Measurements from ENCODE around the gene CERS6. TPM values are rescaled to one million over a fixed set of nuclear protein-coding genes. Genes with fewer than 3 reads are reported as not detected.

Gene CERS6
- total RNA-seq, 1 donor = 23.9 TPM

- no peaks in the 10 kb centered on the region for H4K20me1 ChIP-seq (ENCODE audit: insufficient read depth, low read length)
- H2AFZ ChIP-seq (ENCODE audit: low read length) = peak overlapping the region; percentile 35
- H3K9me3 ChIP-seq (ENCODE audit: low read depth, low read length) = no peaks in the 10 kb centered on the region
- H3K4me1 ChIP-seq (ENCODE audit: insufficient read depth, low read length) = no peaks in the 10 kb centered on the region
- TF ChIP-seq CTCF (IDR thresholded peaks at IDR 0.05; ENCODE audit: extremely low read depth, low read depth, low read length) = no peak
- no peak overlapping the region for H3K27ac ChIP-seq (ENCODE audit: low read depth, low read length)
- H3K36me3 ChIP-seq (ENCODE audit: insufficient read depth, low read length) = no peaks in the 10 kb centered on the region
- no peaks in the 10 kb centered on the region for H3K79me2 ChIP-seq (ENCODE audit: insufficient read depth, low read length)
- DNase-seq (ENCODE audit: insufficient read length, low spot score, missing footprints) = no peak
- no peak overlapping the region for H3K4me2 ChIP-seq (ENCODE audit: insufficient read depth, low read length)
- H3K27me3 ChIP-seq (ENCODE audit: insufficient read depth, low read length) = no peaks in the 10 kb centered on the region
- H3K4me3 ChIP-seq (ENCODE audit: insufficient read depth, low read length) = no peak overlapping the region
These were observed 176.6 kb downstream of the CERS6 start for GRCh38 chr2:168632709-168633121.

DNA sequence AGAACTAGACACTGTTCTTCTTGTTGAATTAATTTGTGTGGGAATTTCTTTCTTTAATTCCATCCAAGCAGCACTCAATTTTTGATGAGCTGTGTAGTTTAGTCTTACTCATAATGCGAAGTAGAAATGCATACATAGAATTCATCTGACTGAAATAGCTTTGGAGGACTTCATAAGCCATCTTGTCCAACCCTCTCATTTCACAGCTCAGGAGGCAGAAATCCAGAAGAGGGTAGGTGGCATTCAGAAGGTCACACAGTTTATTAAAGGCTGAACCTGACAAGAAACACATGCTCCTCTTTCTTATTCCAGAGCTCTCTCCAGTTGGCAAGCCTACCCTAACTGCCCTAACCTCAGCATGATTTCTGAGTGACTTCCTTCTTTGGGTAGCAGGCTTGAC lies 177.1 kb downstream of the CERS6 start:
- no peaks in the 10 kb centered on the region for H3K79me2 ChIP-seq (ENCODE audit: insufficient read depth, low read length)
- no peaks in the 10 kb centered on the region for H3K27me3 ChIP-seq (ENCODE audit: insufficient read depth, low read length)
- H3K9me3 ChIP-seq (ENCODE audit: low read depth, low read length) = no peaks in the 10 kb centered on the region
- no peak overlapping the region for H3K27ac ChIP-seq (ENCODE audit: low read depth, low read length)
- no peaks in the 10 kb centered on the region for H3K4me1 ChIP-seq (ENCODE audit: insufficient read depth, low read length)
- H3K4me2 ChIP-seq (ENCODE audit: insufficient read depth, low read length) = no peak overlapping the region
- H4K20me1 ChIP-seq (ENCODE audit: insufficient read depth, low read length) = no peaks in the 10 kb centered on the region
- no peak overlapping the region for H3K4me3 ChIP-seq (ENCODE audit: insufficient read depth, low read length)
- H2AFZ ChIP-seq (ENCODE audit: low read length) = no peak overlapping the region
- DNase-seq (ENCODE audit: insufficient read length, low spot score, missing footprints) = peak; percentile 64
- TF ChIP-seq CTCF (IDR thresholded peaks at IDR 0.05; ENCODE audit: extremely low read depth, low read depth, low read length) = no peak
- H3K36me3 ChIP-seq (ENCODE audit: insufficient read depth, low read length) = no peaks in the 10 kb centered on the region

DNA sequence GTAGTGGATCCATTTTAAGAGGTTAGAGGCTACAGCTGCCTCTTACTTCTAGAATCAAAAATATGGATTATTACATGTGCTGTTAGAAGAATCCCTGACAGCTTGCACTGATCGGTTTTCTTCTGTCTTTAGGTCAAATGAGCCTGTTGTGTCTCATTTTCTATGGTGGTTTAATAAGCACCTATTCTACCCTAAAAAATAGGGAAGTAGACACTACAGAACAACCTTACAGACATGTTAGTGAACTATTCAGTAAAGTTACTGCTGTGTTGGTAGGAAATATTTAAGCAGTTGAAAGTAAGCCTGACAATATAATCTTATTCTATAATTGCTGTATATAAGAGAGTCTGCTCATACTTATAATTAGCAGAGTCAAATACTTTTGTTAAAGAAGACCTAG lies 177.8 kb downstream of the CERS6 start:
- no peak overlapping the region for H3K4me3 ChIP-seq (ENCODE audit: insufficient read depth, low read length)
- no peak overlapping the region for H2AFZ ChIP-seq (ENCODE audit: low read length)
- DNase-seq (ENCODE audit: insufficient read length, low spot score, missing footprints) = no peak
- H3K4me1 ChIP-seq (ENCODE audit: insufficient read depth, low read length) = no peaks in the 10 kb centered on the region
- no peak overlapping the region for H3K4me2 ChIP-seq (ENCODE audit: insufficient read depth, low read length)
- no peaks in the 10 kb centered on the region for H3K36me3 ChIP-seq (ENCODE audit: insufficient read depth, low read length)
- H3K27ac ChIP-seq (ENCODE audit: low read depth, low read length) = no peak overlapping the region
- H3K9me3 ChIP-seq (ENCODE audit: low read depth, low read length) = no peaks in the 10 kb centered on the region
- no peak for TF ChIP-seq CTCF (IDR thresholded peaks at IDR 0.05; ENCODE audit: extremely low read depth, low read depth, low read length)
- H4K20me1 ChIP-seq (ENCODE audit: insufficient read depth, low read length) = no peaks in the 10 kb centered on the region
- H3K27me3 ChIP-seq (ENCODE audit: insufficient read depth, low read length) = no peaks in the 10 kb centered on the region
- no peaks in the 10 kb centered on the region for H3K79me2 ChIP-seq (ENCODE audit: insufficient read depth, low read length)

DNA sequence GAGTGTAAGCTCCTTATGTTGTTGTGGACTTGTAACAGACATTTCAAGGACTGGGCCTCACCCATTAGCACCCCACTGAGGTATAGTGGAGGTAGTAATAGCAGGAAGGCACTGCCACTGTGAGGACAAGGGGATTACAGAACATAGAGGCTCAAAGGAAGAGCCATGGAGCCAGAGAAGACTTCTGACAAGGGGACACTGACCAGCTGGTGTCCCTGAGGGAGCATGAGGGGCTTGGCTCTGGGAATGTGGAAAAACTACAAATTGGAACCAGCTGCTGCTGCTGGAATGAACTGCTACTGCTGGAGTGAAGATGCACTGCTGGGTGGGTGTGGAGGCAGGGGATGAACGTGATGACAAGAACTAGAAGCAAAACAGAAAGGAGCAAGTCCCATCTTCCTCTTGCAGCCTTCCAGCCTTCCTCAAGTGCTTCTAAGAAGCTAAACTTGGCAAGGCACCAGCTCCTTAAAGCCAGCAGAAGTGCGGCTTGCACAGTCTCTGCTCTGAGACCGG lies 179.0 kb downstream of the CERS6 start:
- Histone ChIP-seq H3K4me3 (ENCODE audit: insufficient read depth, low read length) (no peak overlapping the region), H3K36me3 (ENCODE audit: insufficient read depth, low read length) (no peaks in the 10 kb centered on the region), H3K27me3 (ENCODE audit: insufficient read depth, low read length) (no peaks in the 10 kb centered on the region), H2AFZ (ENCODE audit: low read length) (no peak overlapping the region), H3K27ac (ENCODE audit: low read depth, low read length) (no peak overlapping the region), H3K4me2 (ENCODE audit: insufficient read depth, low read length) (no peak overlapping the region), H3K79me2 (ENCODE audit: insufficient read depth, low read length) (no peaks in the 10 kb centered on the region), H3K4me1 (ENCODE audit: insufficient read depth, low read length) (no peaks in the 10 kb centered on the region), H4K20me1 (ENCODE audit: insufficient read depth, low read length) (no peaks in the 10 kb centered on the region), H3K9me3 (ENCODE audit: low read depth, low read length) (no peaks in the 10 kb centered on the region)
- no peak for DNase-seq (ENCODE audit: insufficient read length, low spot score, missing footprints)
- TF ChIP-seq CTCF (IDR thresholded peaks at IDR 0.05; ENCODE audit: extremely low read depth, low read depth, low read length) = no peak

Data from osteoblast (primary cell).